COLO829 (cell line): ENCODE measurements around the gene STRIP1.
"Not testable (repeated sequence)": the region's sequence is repeated elsewhere in the genome, so short reads cannot be mapped to it uniquely, and the experiment has no call there.

Experiments used
- DNase-seq: peaks from one replicate; pipeline ENCODE4 v3.0.0; 2012; ENCODE audit warnings: low spot score

STRIP1 gene

DNA sequence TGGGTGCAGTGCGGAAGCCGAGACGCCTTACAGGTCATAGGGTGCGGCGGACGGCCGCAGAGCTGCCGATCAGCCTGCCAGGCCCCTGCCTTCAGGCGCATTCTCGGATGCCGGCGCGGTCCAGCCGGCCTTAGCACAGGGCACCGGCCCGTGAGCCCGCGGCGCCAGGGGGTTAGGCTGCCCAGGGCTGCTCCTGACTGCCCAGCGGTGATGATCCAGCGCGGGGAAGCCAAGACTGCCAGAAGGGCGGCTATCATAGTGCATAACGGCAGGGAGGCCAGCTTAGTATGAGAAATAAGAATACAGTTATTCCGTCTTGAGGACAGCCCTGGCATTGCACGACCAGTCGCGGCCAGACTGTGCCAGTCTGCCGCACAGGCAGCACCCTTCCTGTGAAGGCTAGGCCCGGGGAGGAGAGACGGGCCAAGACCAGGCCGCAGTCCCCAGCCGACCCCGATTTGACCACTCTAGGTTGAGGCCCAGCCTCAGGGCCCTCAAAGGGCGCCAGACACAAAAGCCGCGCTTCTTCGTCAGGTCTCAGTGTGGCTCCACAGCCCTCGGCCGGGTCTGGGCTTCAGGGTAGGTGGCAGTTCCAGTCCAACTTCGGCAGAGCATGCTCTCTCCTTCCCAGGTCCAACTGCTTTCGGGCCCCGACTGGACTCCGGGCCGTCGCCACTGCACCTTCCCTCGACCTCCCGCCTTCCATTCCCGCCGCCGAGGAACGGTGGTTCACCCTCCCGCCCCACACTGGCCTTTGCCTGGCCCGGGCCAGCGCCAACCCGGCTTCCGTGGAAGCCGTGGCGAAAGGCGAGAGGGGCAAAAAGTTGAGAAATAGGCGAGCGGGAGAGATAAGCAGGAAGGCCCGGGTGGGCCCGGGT, 35.2 kb downstream of the STRIP1 start:
- no peak for DNase-seq

DNA sequence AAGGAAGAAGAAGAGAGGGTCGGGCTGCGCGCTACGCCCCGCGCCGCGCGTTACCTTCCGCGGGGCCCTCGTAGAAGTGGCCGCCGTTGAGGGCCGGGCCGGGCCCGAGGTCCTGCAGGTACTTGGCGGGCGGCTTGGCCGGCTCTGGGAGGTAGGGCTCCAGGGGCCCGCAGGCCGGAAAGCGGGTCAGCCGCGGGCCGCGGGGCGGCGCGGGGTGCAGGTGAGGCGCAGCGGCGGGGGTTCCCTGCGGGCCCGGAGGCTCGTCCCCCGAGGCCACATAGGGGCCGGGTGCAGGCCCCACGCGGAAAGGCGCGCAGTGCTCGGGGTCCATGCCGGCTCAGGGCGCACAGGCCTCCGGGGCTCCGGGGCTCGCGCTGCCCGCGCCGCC, 35.9 kb downstream of the STRIP1 start:
- no peak for DNase-seq

DNA sequence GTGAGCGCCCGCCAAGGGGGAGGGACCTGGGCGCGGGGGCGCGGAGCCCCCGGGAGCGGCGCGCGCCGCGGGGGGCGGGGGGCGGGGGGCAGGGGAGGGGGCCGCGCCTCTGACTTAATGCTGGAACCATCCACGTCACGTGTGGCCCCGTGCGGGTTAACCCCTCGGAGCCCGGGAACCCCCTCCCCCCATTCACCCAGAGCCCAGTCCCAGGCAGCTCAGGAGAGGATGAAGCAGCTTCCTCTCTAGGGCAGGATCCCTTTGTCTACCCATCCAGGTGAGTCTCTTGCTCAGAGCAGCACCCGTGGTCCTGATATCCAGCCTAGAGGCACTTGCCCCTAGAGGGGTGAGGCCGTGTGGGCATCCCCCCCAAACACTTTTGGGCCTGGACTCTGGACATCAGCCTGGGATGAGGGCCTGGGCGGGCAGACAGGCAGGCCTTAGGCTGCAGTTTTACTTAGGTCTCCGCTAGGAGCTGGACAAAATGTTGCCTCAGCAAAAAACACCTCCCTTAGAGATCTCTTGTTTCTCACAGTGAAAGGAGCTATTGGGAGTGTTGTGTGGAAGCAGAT, 36.3 kb downstream of the STRIP1 start, which contains the start of gene ALX3:
Gene ALX3, minus strand, starts transcription at position 2 of the 572 bp plus-strand sequence. CDS start 60 bp downstream, outside the sequence.
- no peak for DNase-seq

DNA sequence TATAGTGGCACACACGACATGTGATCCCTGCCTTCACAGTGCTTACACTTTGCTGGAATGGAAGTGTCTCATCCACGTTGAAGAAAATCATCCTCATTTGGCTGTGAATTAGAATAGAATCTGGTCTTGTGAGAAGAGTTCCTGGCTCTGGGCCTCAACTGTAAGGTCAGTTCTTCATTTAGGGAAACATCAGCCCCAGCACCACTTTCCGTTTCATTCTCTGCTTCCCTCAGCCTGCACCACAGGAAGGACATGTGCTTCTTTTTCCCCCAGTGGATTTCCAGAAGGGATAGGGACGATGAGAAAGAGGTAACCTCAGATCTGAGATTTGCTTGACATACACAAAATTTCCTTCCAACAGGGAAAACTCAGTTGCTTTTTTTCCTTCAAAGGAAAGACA, 39.7 kb downstream of the STRIP1 start:
- DNase-seq = no peak

DNA sequence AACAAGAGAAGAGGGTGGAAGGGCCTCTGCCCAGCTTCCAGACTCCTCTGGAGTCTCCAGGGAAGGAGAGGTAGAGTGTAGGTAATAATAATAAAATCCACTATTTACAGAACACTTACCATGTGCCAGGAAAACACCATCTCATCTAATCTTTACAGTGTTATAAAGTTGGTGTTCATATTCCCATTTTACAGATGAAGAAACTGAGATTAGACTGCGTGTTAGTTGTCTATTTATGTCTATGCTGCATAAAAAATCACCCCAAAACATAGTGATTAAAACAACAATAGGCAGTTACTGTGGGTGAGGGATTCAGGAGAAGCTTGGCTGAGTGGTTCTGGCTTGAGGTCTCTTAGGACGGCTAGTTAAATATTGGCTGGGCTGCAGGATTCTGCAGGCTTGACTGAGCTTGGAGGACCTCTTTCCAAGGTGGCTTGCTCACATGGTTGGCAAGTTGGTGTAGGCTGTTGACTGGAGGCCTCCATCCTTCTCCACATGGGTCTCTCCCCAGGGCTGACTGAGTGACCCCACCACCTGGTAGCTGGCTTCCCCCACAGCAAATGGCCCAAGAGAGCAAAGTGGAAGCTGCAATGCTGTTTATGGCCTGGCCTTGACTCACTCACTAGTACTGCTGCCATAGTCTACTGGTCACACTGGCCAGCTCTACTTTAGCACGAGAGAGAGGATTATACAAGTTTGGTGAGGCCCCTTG, 42.5 kb downstream of the STRIP1 start:
- no peak for DNase-seq

DNA sequence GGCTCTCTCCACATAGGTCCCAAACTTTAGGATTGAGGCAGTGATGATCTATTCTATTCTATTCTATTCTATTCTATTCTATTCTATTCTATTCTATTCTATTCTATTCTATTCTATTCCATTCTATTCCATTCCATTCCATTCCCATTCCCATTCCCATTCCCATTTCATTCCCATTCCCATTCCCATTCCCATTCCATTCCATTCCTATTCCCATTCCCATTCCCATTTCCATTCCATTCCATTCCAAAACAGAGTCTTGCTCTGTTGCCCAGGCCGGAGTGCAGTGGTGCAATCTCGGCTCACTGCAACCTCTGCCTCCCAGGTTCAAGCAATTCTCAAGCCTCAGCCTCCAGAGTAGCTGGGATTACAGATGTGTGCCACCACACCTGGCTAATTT, 45.6 kb downstream of the STRIP1 start:
- not testable (repeated sequence) for DNase-seq

DNA sequence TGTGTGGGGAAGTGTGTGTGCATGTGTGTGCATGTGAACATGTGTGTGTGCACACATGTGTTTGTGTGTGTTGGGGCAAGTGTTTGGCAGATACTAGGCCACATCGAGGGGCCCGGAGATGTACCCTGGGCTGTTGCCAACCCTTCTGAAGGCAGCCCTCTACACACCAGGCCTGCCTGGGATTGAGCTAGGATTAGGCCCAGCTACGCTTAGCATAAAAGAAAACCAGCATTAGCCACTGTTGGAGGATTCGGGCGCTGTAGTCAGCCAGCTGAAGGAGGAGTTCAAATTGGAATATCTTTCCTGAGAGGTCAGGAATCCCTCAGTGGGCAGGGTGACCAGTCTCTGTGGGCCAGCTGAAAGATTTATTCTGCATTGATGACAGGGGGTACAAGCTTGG, 46.6 kb downstream of the STRIP1 start:
- DNase-seq = no peak

DNA sequence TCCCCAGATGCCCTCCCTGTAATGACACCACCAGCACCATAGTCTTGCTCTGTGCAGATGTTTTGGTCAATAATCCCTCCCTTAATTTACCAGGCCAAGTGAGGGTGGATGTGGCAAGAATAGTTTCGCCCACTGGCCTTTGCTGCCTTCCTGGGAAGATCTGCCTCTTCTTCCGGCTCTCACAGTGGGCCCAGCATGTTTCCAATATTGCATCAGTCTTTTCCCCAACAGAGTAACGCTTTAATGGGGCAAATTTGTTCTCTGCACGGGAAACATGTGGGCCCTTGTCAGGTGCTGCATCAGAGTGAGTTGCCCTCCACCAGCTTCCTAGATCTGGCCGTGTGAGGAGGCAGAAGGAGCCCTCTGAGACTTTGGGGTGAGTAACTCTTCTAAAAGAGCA, 48.1 kb downstream of the STRIP1 start:
- no peak for DNase-seq

DNA sequence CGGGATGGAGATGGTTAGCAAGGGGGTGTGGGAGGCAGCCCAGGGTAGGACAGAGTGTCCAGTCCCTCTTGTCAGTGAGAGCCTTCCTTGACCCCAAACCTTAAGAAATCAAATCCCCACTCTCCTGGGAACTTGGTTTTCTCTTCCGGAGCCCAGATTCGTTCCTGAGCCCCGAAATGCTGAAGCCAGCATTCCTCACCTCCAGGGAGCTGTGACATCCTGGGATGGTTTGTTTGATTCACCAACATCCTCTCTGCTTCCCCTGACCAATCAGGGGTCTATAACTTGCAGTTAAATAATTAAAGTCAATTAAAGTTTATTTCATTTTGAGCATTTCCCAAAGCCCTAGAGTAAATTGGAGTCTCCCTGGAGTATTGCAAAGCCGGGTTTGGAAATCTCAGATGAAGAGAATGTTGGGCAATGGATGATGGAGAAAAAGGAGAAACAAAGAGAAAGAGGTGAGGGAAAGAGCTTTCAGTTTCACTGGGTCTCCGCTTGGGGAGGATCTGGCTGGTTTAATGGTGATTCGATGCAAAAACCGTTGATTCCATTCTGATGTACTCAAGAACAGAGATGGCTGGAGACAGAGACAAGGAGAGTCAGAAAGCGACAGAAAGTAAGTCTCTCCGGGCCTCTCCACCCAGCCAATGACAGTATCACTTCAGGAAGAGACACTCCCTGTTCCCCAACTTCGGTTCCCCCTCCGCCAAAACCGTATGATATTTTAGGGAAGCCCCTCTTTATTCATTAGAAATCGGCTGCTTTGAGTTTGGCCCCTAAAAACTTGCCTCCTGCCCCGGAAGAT, 48.8 kb downstream of the STRIP1 start:
- no peak for DNase-seq

DNA sequence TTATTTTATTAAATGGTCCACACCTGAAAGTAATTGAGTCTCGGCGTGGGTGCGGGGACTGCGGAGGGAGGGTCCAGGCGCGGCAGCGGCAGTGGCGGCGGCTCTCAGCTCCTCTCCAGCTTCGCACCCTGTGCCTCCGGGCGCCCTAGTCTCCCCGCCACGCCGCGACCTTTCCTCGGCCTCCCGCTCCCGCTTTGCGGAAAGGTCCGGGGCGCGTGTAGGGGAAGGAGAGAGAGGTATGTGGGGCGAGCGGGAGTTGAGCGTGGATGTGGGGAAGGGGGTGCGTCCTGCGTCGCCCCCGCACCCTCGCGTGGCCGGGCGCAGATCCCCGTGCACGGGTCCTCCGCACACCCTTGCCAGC, 49.4 kb downstream of the STRIP1 start:
- no peak for DNase-seq

DNA sequence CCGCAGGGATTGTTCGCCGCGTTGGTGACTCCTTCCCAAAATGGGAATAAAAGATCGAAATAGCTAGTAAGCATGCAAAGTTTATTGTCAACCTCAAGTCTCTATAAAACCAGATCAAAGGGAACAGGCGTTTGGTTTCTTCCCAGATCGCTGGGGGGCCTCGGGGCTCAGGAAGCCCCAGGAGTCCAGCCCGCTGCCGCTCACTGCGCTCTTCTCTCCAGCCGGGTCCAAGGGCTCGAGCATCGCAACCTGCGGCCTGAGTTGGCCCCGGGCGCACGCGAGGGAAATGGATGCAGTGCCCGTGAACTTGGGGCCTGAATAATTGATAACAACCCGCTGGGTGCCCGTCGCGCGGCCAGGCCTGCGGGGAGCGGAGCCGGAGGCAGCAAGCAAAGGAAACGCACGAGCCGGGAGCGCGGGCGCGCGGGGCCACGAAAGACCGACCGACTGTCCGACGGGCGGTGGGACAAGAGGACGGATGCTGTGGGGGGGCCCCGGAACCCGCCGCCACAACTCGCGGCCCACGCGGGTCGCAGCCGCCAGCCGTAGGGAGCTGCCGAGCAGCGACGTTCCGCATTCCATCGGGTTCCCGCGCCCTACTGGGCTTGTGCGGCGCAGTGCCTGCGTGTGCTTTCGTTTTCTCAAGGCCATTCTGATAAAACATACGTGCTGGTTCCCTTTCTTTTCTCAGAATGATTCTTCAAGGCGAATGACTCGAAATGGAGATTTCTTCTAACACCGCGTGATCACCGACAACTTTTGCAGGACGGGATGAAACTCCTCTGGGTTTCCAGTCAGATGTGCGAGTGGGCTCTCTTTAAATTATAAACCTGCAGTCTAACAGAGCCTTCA, 50.0 kb downstream of the STRIP1 start:
- DNase-seq = no peak

DNA sequence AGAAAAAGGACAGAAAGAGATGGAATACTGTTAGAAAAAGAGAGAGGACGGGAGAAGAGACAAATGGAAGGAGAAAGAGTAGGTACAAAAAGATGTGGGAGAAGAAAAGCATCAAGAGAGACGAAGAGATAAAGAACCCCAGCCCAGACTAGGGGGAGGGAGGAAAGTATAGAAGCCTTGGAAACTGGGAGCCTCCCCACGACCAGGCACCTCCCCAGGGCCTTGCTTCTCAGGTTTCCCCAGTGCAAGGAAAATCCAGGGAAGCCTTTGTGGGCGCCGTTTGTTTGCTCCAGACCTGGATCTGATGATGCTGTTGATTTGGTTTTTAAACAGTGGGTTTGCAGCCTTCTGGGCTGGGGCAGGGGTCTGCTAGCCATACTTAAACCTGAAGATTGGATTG, 51.2 kb downstream of the STRIP1 start:
- DNase-seq = no peak

DNA sequence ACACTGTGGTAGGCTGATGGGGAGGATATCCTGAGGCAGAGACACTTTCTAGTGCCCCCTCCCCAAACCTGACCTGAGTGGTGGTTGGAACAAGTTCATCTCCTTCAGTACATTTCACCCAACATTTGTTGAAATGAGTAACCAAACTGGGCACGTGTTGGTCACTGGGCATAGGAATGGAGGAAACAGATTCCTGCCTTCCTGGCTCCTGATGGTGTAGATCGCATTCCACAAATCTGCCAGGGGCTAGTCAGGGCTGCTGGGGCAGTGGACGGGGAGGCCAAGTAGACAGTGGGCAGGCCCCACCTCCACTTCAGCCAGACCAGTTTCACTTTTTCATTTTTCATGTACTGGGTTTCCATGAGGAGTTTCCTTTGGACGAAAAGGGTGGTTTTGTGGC, 52.5 kb downstream of the STRIP1 start:
- DNase-seq = no peak

DNA sequence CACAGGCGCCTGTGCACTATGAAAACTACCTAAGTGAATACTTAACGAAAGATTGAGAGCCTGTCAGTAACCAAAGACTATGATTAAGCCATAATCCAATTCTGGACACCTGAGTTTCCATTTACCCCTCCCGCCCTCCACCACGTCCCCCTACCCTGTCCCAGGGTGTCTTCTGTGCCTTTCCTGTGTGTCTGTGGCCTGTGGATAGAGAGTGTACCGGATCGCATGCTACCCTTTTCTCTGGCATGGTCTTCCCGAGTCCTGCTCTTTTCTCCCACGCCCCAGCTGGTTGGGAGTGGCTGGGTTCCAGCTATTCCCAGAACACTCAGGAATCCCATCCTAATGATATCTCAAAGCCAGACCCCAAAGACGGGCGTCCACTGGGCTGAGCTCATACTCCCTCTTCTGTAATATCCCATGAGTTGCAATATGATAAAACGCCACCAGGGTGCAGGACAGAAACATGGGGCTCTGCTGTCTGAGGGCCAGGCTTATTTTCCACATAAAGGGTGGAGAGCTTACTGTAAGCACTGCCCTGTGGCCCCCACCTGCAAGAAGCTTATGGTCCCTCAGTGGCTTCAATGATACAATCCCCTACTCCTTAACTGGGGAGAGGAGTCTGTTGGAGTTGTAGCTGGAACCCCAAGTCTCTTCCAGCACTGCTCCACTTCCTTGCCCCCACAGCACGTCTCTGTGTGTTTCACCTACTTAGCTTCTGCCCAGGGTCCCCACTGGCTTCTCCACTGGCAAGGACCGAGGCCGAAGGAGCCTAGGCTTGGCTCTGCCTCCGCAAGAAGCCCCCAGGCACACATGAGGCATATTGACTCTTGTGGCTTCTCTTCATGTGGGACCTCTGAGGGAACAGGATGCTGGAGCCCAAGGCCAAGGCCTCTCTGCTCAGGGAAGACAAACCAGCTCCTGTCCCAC, 53.7 kb downstream of the STRIP1 start:
- peak; percentile 50 for DNase-seq

DNA sequence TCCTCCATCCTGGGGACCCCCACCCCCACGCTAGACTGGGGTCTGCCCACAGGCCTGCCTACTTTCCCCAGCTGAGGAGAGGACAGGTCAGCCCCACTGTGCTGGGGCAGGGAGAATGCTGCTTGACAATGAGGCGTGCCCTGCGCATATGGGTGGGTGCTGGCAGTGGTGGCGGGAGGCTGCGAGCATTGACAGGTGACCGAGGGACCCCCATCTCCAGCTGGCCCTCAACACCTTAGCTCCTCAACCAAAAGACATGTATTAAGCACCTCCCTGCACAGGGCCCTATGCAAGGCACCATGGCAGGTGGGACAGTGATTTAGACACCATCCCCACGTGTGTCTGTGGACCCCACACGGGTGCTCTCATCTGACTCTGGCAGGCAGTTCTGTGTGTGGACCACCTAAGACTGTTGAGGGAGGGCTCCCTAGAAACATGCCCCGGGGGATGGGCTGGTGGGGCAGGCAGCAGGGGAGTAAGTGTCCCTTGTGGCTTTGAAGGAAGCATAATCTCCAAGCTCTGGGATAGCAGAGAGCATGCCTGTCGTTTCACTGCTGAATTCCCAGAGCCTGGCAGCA, 54.4 kb downstream of the STRIP1 start:
- no peak for DNase-seq

DNA sequence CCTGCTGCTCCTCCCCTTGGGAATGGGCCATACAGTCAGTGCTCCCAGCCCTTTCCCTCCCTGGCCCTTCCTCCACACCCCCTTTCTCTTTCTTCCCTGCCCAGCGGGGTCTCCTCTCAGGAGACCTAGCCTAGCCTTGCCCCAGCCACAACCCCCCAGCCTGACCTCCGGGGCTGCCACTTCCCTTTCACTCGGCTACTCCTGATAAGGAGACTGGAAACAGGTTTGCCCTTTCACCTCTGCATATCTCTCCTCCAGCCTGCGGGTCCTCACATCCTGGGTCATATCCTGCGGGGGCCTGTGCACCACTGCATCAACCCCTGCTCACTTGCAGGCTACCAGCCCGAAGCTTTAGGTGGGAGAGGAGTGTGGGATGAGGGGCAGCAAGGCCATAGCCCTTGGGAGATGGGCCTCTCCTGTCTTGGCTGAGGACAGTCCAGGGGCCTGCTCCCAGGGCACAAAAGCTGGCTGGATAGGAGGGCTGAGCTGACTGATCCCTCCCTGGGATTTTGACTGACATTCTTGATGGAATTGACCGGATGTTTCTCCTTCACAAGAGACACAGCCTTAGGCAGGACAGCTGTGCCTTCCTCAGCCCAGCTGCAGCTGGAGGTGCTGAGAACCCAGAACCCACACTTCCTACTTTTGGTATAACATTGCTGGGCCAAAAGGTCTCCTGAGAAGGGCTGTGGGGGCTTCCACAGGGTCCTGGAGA, 55.3 kb downstream of the STRIP1 start:
- no peak for DNase-seq

DNA sequence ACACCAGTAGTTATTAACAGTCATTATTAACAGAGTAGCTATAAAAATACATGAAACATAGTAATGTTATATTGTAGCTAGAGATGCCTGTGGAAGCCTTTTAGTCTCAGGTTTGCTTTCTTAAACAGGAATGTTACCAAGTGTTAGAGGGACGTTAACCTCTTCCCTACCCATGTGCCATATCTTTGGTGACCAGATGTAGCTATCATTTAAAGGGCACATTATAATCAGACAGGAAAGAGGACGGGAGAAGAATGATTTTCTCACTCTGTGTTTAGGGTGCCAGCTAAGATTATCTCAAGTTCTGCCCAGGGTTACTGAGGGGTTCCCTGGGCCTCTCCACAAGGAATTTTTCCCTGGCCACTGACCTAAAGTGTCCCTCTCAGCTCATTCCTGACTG, 57.0 kb downstream of the STRIP1 start:
- DNase-seq = no peak

DNA sequence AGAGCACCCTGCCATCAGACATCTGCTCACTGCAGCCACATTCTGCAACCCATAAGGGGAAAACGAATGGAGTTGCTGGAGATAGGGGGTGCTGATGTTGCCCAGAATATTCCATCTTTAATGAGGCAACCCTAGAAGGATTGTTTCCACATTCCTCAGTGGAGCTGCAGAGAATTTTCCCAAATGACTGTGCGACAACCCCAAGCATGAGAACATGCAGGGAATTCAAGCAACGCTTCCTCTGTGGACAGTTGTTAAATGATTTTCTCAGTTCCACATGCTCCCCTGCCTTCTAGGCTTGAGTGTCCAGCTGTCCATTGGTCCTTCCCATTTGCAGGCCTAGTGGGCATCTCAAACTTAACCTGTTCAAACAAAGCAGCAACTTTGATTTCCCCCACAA, 57.4 kb downstream of the STRIP1 start:
- DNase-seq = no peak

DNA sequence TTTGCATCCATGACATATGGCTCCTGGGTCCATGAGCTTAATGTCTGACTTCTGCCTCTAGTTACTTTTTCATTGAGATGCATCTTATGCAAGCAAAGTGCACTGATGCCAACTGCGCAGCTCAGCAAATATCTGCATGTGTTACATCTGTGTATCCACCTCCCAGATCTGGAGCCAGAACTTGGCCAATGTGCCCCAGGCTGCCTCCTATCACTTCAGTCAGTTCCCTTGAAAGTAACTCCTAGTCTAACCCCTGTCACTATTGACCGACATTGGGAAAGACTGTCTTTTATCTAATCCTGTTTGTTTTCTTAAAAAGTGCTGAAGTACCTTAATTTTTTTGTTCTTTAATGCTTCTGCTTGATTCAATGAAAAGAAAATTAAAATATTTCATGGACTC, 58.6 kb downstream of the STRIP1 start:
- no peak for DNase-seq
